ENCODE data around the gene DAZAP2. TPM values are rescaled to one million over a fixed set of nuclear protein-coding genes. Genes with fewer than 3 reads are reported as not detected.

Gene DAZAP2
- total and polyA plus RNA-seq, 2 donors, result 169 to 279 TPM

GRCh38 chr12:51234530-51234929 is 4.1 kb upstream of the DAZAP2 start:
- no peak for DNase-seq (ENCODE audit: low read depth in 6 of 9, low spot score in 9 of 9)
- H3K9me3 ChIP-seq (ENCODE audit: control insufficient read depth in 2 of 2, insufficient read depth in 1 of 2, low read length in 1 of 2), result no peaks in the 10 kb centered on the region
- H3K27ac ChIP-seq (ENCODE audit: low read depth in 1 of 2, low read length in 1 of 2), result no peak overlapping the region
- peaks cover 5 to 7% of the 10 kb centered on the region in 2 donors for H3K4me1 ChIP-seq (ENCODE audit: control insufficient read depth in 2 of 2, insufficient read depth in 2 of 2, low read length in 2 of 2)
- no peaks in the 10 kb centered on the region for H3K27me3 ChIP-seq (ENCODE audit: control insufficient read depth in 2 of 2, insufficient read depth in 1 of 2, low read length in 1 of 2)
- no peaks in the 10 kb centered on the region for H3K36me3 ChIP-seq (ENCODE audit: control insufficient read depth in 2 of 2, insufficient read depth in 2 of 2, low read length in 1 of 2)
- WGBS, result 82% methylated on average over 5 of the region's 5 CpGs
- H3K4me3 ChIP-seq (ENCODE audit: low read length in 2 of 2), result no peak overlapping the region

- H3K36me3 ChIP-seq (ENCODE audit: control insufficient read depth in 2 of 2, insufficient read depth in 2 of 2, low read length in 1 of 2), result peaks cover 26 to 34% of the 10 kb centered on the region in 2 donors
- peaks cover 12 to 19% of the 10 kb centered on the region in 2 donors for H3K4me1 ChIP-seq (ENCODE audit: control insufficient read depth in 2 of 2, insufficient read depth in 2 of 2, low read length in 2 of 2)
- no peaks in the 10 kb centered on the region for H3K9me3 ChIP-seq (ENCODE audit: control insufficient read depth in 2 of 2, insufficient read depth in 1 of 2, low read length in 1 of 2)
- DNase-seq (ENCODE audit: low read depth in 6 of 9, low spot score in 9 of 9), result peak in 5 of 9 donors; percentile 55 to 84 (median 64)
- no peaks in the 10 kb centered on the region for H3K27me3 ChIP-seq (ENCODE audit: control insufficient read depth in 2 of 2, insufficient read depth in 1 of 2, low read length in 1 of 2)
- peak overlapping the region; percentile 99 for H3K4me3 ChIP-seq (ENCODE audit: low read length in 2 of 2)
- peak overlapping the region; percentile 100 for H3K27ac ChIP-seq (ENCODE audit: low read depth in 1 of 2, low read length in 1 of 2)
- 11% methylated on average over 10 of the region's 10 CpGs for WGBS
Observed at GRCh38 chr12:51238037-51238509, 553 bp upstream of the DAZAP2 start.

- no peaks in the 10 kb centered on the region for H3K9me3 ChIP-seq (ENCODE audit: control insufficient read depth in 2 of 2, insufficient read depth in 1 of 2, low read length in 1 of 2)
- WGBS, result 87% methylated on average over 2 of the region's 2 CpGs
- peaks cover 12 to 19% of the 10 kb centered on the region in 2 donors for H3K4me1 ChIP-seq (ENCODE audit: control insufficient read depth in 2 of 2, insufficient read depth in 2 of 2, low read length in 2 of 2)
- no peak overlapping the region for H3K27ac ChIP-seq (ENCODE audit: low read depth in 1 of 2, low read length in 1 of 2)
- H3K36me3 ChIP-seq (ENCODE audit: control insufficient read depth in 2 of 2, insufficient read depth in 2 of 2, low read length in 1 of 2), result peaks cover 37 to 53% of the 10 kb centered on the region in 2 donors
- no peak for DNase-seq (ENCODE audit: low read depth in 6 of 9, low spot score in 9 of 9)
- no peaks in the 10 kb centered on the region for H3K27me3 ChIP-seq (ENCODE audit: control insufficient read depth in 2 of 2, insufficient read depth in 1 of 2, low read length in 1 of 2)
- H3K4me3 ChIP-seq (ENCODE audit: low read length in 2 of 2), result no peak overlapping the region
Observed at GRCh38 chr12:51240971-51241370, 2.3 kb downstream of the DAZAP2 start.

GRCh38 chr12:51242120-51242519 is 3.5 kb downstream of the DAZAP2 start:
- no peak overlapping the region for H3K4me3 ChIP-seq (ENCODE audit: low read length in 2 of 2)
- peaks cover 37 to 53% of the 10 kb centered on the region in 2 donors for H3K36me3 ChIP-seq (ENCODE audit: control insufficient read depth in 2 of 2, insufficient read depth in 2 of 2, low read length in 1 of 2)
- H3K9me3 ChIP-seq (ENCODE audit: control insufficient read depth in 2 of 2, insufficient read depth in 1 of 2, low read length in 1 of 2), result no peaks in the 10 kb centered on the region
- DNase-seq (ENCODE audit: low read depth in 6 of 9, low spot score in 9 of 9), result no peak
- 92% methylated on average over 7 of the region's 7 CpGs for WGBS
- no peaks in the 10 kb centered on the region for H3K27me3 ChIP-seq (ENCODE audit: control insufficient read depth in 2 of 2, insufficient read depth in 1 of 2, low read length in 1 of 2)
- peaks cover 19 to 26% of the 10 kb centered on the region in 2 donors for H3K4me1 ChIP-seq (ENCODE audit: control insufficient read depth in 2 of 2, insufficient read depth in 2 of 2, low read length in 2 of 2)
- H3K27ac ChIP-seq (ENCODE audit: low read depth in 1 of 2, low read length in 1 of 2), result no peak overlapping the region

GRCh38 chr12:51242876-51243275 is 4.2 kb downstream of the DAZAP2 start:
- peaks cover 41 to 53% of the 10 kb centered on the region in 2 donors for H3K36me3 ChIP-seq (ENCODE audit: control insufficient read depth in 2 of 2, insufficient read depth in 2 of 2, low read length in 1 of 2)
- WGBS, result 92% methylated on average over 7 of the region's 7 CpGs

GRCh38 chr12:51244269-51244668 is 5.6 kb downstream of the DAZAP2 start:
- H3K27me3 ChIP-seq (ENCODE audit: control insufficient read depth in 2 of 2, insufficient read depth in 1 of 2, low read length in 1 of 2), result no peaks in the 10 kb centered on the region
- H3K9me3 ChIP-seq (ENCODE audit: control insufficient read depth in 2 of 2, insufficient read depth in 1 of 2, low read length in 1 of 2), result peaks cover 0 to 4% of the 10 kb centered on the region in 2 donors
- no peak overlapping the region for H3K27ac ChIP-seq (ENCODE audit: low read depth in 1 of 2, low read length in 1 of 2)
- WGBS, result 85% methylated on average over 4 of the region's 4 CpGs
- peaks cover 46 to 53% of the 10 kb centered on the region in 2 donors for H3K36me3 ChIP-seq (ENCODE audit: control insufficient read depth in 2 of 2, insufficient read depth in 2 of 2, low read length in 1 of 2)
- no peak overlapping the region for H3K4me3 ChIP-seq (ENCODE audit: low read length in 2 of 2)
- DNase-seq (ENCODE audit: low read depth in 6 of 9, low spot score in 9 of 9), result no peak
- H3K4me1 ChIP-seq (ENCODE audit: control insufficient read depth in 2 of 2, insufficient read depth in 2 of 2, low read length in 2 of 2), result peaks cover 14 to 30% of the 10 kb centered on the region in 2 donors

More at GRCh38 chr12:51242876-51243275, 4.2 kb downstream of the DAZAP2 start:
- DNase-seq (ENCODE audit: low read depth in 6 of 9, low spot score in 9 of 9), result no peak
- H3K4me1 ChIP-seq (ENCODE audit: control insufficient read depth in 2 of 2, insufficient read depth in 2 of 2, low read length in 2 of 2), result peaks cover 17 to 30% of the 10 kb centered on the region in 2 donors
- no peaks in the 10 kb centered on the region for H3K9me3 ChIP-seq (ENCODE audit: control insufficient read depth in 2 of 2, insufficient read depth in 1 of 2, low read length in 1 of 2)
- H3K27ac ChIP-seq (ENCODE audit: low read depth in 1 of 2, low read length in 1 of 2), result no peak overlapping the region
- no peak overlapping the region for H3K4me3 ChIP-seq (ENCODE audit: low read length in 2 of 2)
- no peaks in the 10 kb centered on the region for H3K27me3 ChIP-seq (ENCODE audit: control insufficient read depth in 2 of 2, insufficient read depth in 1 of 2, low read length in 1 of 2)

- Histone ChIP-seq H3K36me3 (ENCODE audit: control insufficient read depth in 2 of 2, insufficient read depth in 2 of 2, low read length in 1 of 2) (peaks cover 41 to 43% of the 10 kb centered on the region in 2 donors), H3K4me1 (ENCODE audit: control insufficient read depth in 2 of 2, insufficient read depth in 2 of 2, low read length in 2 of 2) (peaks cover 7 to 20% of the 10 kb centered on the region in 2 donors), H3K27ac (ENCODE audit: low read depth in 1 of 2, low read length in 1 of 2) (peak overlapping the region in 1 of 2 donors; percentile 2), H3K9me3 (ENCODE audit: control insufficient read depth in 2 of 2, insufficient read depth in 1 of 2, low read length in 1 of 2) (peaks cover 0 to 4% of the 10 kb centered on the region in 2 donors), H3K27me3 (ENCODE audit: control insufficient read depth in 2 of 2, insufficient read depth in 1 of 2, low read length in 1 of 2) (no peaks in the 10 kb centered on the region), H3K4me3 (ENCODE audit: low read length in 2 of 2) (no peak overlapping the region)
- no peak for DNase-seq (ENCODE audit: low read depth in 6 of 9, low spot score in 9 of 9)
- 97% methylated on average over 11 of the region's 11 CpGs for WGBS
Observed at GRCh38 chr12:51245476-51246253, 7.0 kb downstream of the DAZAP2 start.

- Histone ChIP-seq H3K9me3 (ENCODE audit: control insufficient read depth in 2 of 2, insufficient read depth in 1 of 2, low read length in 1 of 2) (peaks cover 0 to 4% of the 10 kb centered on the region in 2 donors), H3K27ac (ENCODE audit: low read depth in 1 of 2, low read length in 1 of 2) (peak overlapping the region in 1 of 2 donors; percentile 2), H3K27me3 (ENCODE audit: control insufficient read depth in 2 of 2, insufficient read depth in 1 of 2, low read length in 1 of 2) (no peaks in the 10 kb centered on the region), H3K4me1 (ENCODE audit: control insufficient read depth in 2 of 2, insufficient read depth in 2 of 2, low read length in 2 of 2) (peaks cover 7 to 20% of the 10 kb centered on the region in 2 donors), H3K36me3 (ENCODE audit: control insufficient read depth in 2 of 2, insufficient read depth in 2 of 2, low read length in 1 of 2) (peaks cover 34 to 36% of the 10 kb centered on the region in 2 donors), H3K4me3 (ENCODE audit: low read length in 2 of 2) (no peak overlapping the region)
- DNase-seq (ENCODE audit: low read depth in 6 of 9, low spot score in 9 of 9), result peak in 1 of 9 donors; percentile 53
- 5% methylated on average over 7 of the region's 7 CpGs for WGBS
Observed at GRCh38 chr12:51246254-51246853, 7.7 kb downstream of the DAZAP2 start.

Measured in thymus (tissue), 11 donors.